ENCODE results near the gene PIGU.

Gene PIGU

GRCh38 chr20:34560614-34561013 lies 116.3 kb downstream of the PIGU start:
- peaks cover 0 to 3% of the 10 kb centered on the region in 2 donors for H3K4me1 ChIP-seq (ENCODE audit: control insufficient read depth in 1 of 2, insufficient read depth in 2 of 2, low read length in 2 of 2)
- no peak overlapping the region for H3K27ac ChIP-seq (ENCODE audit: low read length)
- H3K36me3 ChIP-seq (ENCODE audit: control insufficient read depth in 1 of 2, insufficient read depth in 2 of 2, low read length in 2 of 2), result peaks cover 0 to 4% of the 10 kb centered on the region in 2 donors
- no peaks in the 10 kb centered on the region for H3K9me3 ChIP-seq (ENCODE audit: control insufficient read depth in 1 of 2, low read length in 2 of 2)
- no peak overlapping the region for H3K4me3 ChIP-seq (ENCODE audit: low read depth in 1 of 2, low read length in 2 of 2)
- no peaks in the 10 kb centered on the region for H3K27me3 ChIP-seq (ENCODE audit: low read depth, low read length)

- no peaks in the 10 kb centered on the region for H3K9me3 ChIP-seq (ENCODE audit: control insufficient read depth in 1 of 2, low read length in 2 of 2)
- H3K27ac ChIP-seq (ENCODE audit: low read length), result no peak overlapping the region
- H3K4me3 ChIP-seq (ENCODE audit: low read depth in 1 of 2, low read length in 2 of 2), result no peak overlapping the region
- peaks cover 0 to 4% of the 10 kb centered on the region in 2 donors for H3K36me3 ChIP-seq (ENCODE audit: control insufficient read depth in 1 of 2, insufficient read depth in 2 of 2, low read length in 2 of 2)
- H3K4me1 ChIP-seq (ENCODE audit: control insufficient read depth in 1 of 2, insufficient read depth in 2 of 2, low read length in 2 of 2), result peaks cover 0 to 3% of the 10 kb centered on the region in 2 donors
- H3K27me3 ChIP-seq (ENCODE audit: low read depth, low read length), result no peaks in the 10 kb centered on the region
Measured at GRCh38 chr20:34560141-34560523, 116.8 kb downstream of the PIGU start.

- Histone ChIP-seq H3K27ac (ENCODE audit: low read length) (no peak overlapping the region), H3K27me3 (ENCODE audit: low read depth, low read length) (no peaks in the 10 kb centered on the region), H3K36me3 (ENCODE audit: control insufficient read depth in 1 of 2, insufficient read depth in 2 of 2, low read length in 2 of 2) (peaks cover 0 to 4% of the 10 kb centered on the region in 2 donors), H3K4me1 (ENCODE audit: control insufficient read depth in 1 of 2, insufficient read depth in 2 of 2, low read length in 2 of 2) (peaks cover 0 to 3% of the 10 kb centered on the region in 2 donors), H3K9me3 (ENCODE audit: control insufficient read depth in 1 of 2, low read length in 2 of 2) (no peaks in the 10 kb centered on the region), H3K4me3 (ENCODE audit: low read depth in 1 of 2, low read length in 2 of 2) (peak overlapping the region; percentile 39 to 79)
Measured at GRCh38 chr20:34559311-34560140, 117.4 kb downstream of the PIGU start.

GRCh38 chr20:34558320-34559218 lies 118.3 kb downstream of the PIGU start, which contains the start of gene MAP1LC3A:
Gene MAP1LC3A (plus strand): TSS chr20:34558718. CDS start chr20:34558869, 151 bp downstream.
- Histone ChIP-seq H3K4me1 (ENCODE audit: control insufficient read depth in 1 of 2, insufficient read depth in 2 of 2, low read length in 2 of 2) (peaks cover 0 to 3% of the 10 kb centered on the region in 2 donors), H3K9me3 (ENCODE audit: control insufficient read depth in 1 of 2, low read length in 2 of 2) (no peaks in the 10 kb centered on the region), H3K36me3 (ENCODE audit: control insufficient read depth in 1 of 2, insufficient read depth in 2 of 2, low read length in 2 of 2) (peaks cover 0 to 4% of the 10 kb centered on the region in 2 donors), H3K4me3 (ENCODE audit: low read depth in 1 of 2, low read length in 2 of 2) (peak within 1 kb of the TSS; percentile 58 to 79), H3K27ac (ENCODE audit: low read length) (peak within 1 kb of the TSS; percentile 58), H3K27me3 (ENCODE audit: low read depth, low read length) (no peaks in the 10 kb centered on the region)

- peaks cover 0 to 4% of the 10 kb centered on the region in 2 donors for H3K36me3 ChIP-seq (ENCODE audit: control insufficient read depth in 1 of 2, insufficient read depth in 2 of 2, low read length in 2 of 2)
- H3K27ac ChIP-seq (ENCODE audit: low read length), result peak overlapping the region; percentile 58
- H3K4me3 ChIP-seq (ENCODE audit: low read depth in 1 of 2, low read length in 2 of 2), result peak overlapping the region; percentile 58 to 79
- peaks cover 0 to 3% of the 10 kb centered on the region in 2 donors for H3K4me1 ChIP-seq (ENCODE audit: control insufficient read depth in 1 of 2, insufficient read depth in 2 of 2, low read length in 2 of 2)
- H3K27me3 ChIP-seq (ENCODE audit: low read depth, low read length), result no peaks in the 10 kb centered on the region
- no peaks in the 10 kb centered on the region for H3K9me3 ChIP-seq (ENCODE audit: control insufficient read depth in 1 of 2, low read length in 2 of 2)
Measured at GRCh38 chr20:34557936-34558319, 119.0 kb downstream of the PIGU start.

GRCh38 chr20:34553366-34553867 lies 123.5 kb downstream of the PIGU start:
- no peaks in the 10 kb centered on the region for H3K36me3 ChIP-seq (ENCODE audit: control insufficient read depth in 1 of 2, insufficient read depth in 2 of 2, low read length in 2 of 2)
- no peaks in the 10 kb centered on the region for H3K4me1 ChIP-seq (ENCODE audit: control insufficient read depth in 1 of 2, insufficient read depth in 2 of 2, low read length in 2 of 2)
- H3K27ac ChIP-seq (ENCODE audit: low read length), result no peak overlapping the region
- H3K27me3 ChIP-seq (ENCODE audit: low read depth, low read length), result no peaks in the 10 kb centered on the region
- H3K9me3 ChIP-seq (ENCODE audit: control insufficient read depth in 1 of 2, low read length in 2 of 2), result no peaks in the 10 kb centered on the region
- no peak overlapping the region for H3K4me3 ChIP-seq (ENCODE audit: low read depth in 1 of 2, low read length in 2 of 2)

- Histone ChIP-seq H3K4me3 (ENCODE audit: low read depth in 1 of 2, low read length in 2 of 2) (no peak overlapping the region), H3K27ac (ENCODE audit: low read length) (no peak overlapping the region), H3K27me3 (ENCODE audit: low read depth, low read length) (no peaks in the 10 kb centered on the region), H3K9me3 (ENCODE audit: control insufficient read depth in 1 of 2, low read length in 2 of 2) (no peaks in the 10 kb centered on the region), H3K36me3 (ENCODE audit: control insufficient read depth in 1 of 2, insufficient read depth in 2 of 2, low read length in 2 of 2) (no peaks in the 10 kb centered on the region), H3K4me1 (ENCODE audit: control insufficient read depth in 1 of 2, insufficient read depth in 2 of 2, low read length in 2 of 2) (no peaks in the 10 kb centered on the region)
Measured at GRCh38 chr20:34552569-34552968, 124.3 kb downstream of the PIGU start.

- no peaks in the 10 kb centered on the region for H3K4me1 ChIP-seq (ENCODE audit: control insufficient read depth in 1 of 2, insufficient read depth in 2 of 2, low read length in 2 of 2)
- no peak overlapping the region for H3K27ac ChIP-seq (ENCODE audit: low read length)
- H3K4me3 ChIP-seq (ENCODE audit: low read depth in 1 of 2, low read length in 2 of 2), result no peak overlapping the region
- H3K9me3 ChIP-seq (ENCODE audit: control insufficient read depth in 1 of 2, low read length in 2 of 2), result no peaks in the 10 kb centered on the region
- H3K36me3 ChIP-seq (ENCODE audit: control insufficient read depth in 1 of 2, insufficient read depth in 2 of 2, low read length in 2 of 2), result no peaks in the 10 kb centered on the region
- H3K27me3 ChIP-seq (ENCODE audit: low read depth, low read length), result no peaks in the 10 kb centered on the region
Measured at GRCh38 chr20:34549929-34550305, 127.0 kb downstream of the PIGU start.

GRCh38 chr20:34549291-34549928 lies 127.5 kb downstream of the PIGU start:
- Histone ChIP-seq H3K9me3 (ENCODE audit: control insufficient read depth in 1 of 2, low read length in 2 of 2) (no peaks in the 10 kb centered on the region), H3K27ac (ENCODE audit: low read length) (no peak overlapping the region), H3K4me1 (ENCODE audit: control insufficient read depth in 1 of 2, insufficient read depth in 2 of 2, low read length in 2 of 2) (no peaks in the 10 kb centered on the region), H3K4me3 (ENCODE audit: low read depth in 1 of 2, low read length in 2 of 2) (no peak overlapping the region), H3K36me3 (ENCODE audit: control insufficient read depth in 1 of 2, insufficient read depth in 2 of 2, low read length in 2 of 2) (no peaks in the 10 kb centered on the region), H3K27me3 (ENCODE audit: low read depth, low read length) (no peaks in the 10 kb centered on the region)

- no peak overlapping the region for H3K4me3 ChIP-seq (ENCODE audit: low read depth in 1 of 2, low read length in 2 of 2)
- H3K36me3 ChIP-seq (ENCODE audit: control insufficient read depth in 1 of 2, insufficient read depth in 2 of 2, low read length in 2 of 2), result no peaks in the 10 kb centered on the region
- no peaks in the 10 kb centered on the region for H3K27me3 ChIP-seq (ENCODE audit: low read depth, low read length)
- no peaks in the 10 kb centered on the region for H3K9me3 ChIP-seq (ENCODE audit: control insufficient read depth in 1 of 2, low read length in 2 of 2)
- H3K4me1 ChIP-seq (ENCODE audit: control insufficient read depth in 1 of 2, insufficient read depth in 2 of 2, low read length in 2 of 2), result no peaks in the 10 kb centered on the region
- H3K27ac ChIP-seq (ENCODE audit: low read length), result no peak overlapping the region
Measured at GRCh38 chr20:34547844-34548613, 128.9 kb downstream of the PIGU start.
